HEK293 (cell line): ENCODE data around the gene PIP4K2B.

Experiments used
- KLF1 ChIP-seq: fragments of 450-650 bp; formaldehyde crosslinking; IDR thresholded peaks from 2 replicates; pipeline ENCODE4 v1.5.1; 2016; ENCODE audit warnings: missing biosample characterization, missing genetic modification characterization
- MYNN ChIP-seq: fragments of 450-650 bp; formaldehyde crosslinking; IDR thresholded peaks from 2 replicates; pipeline ENCODE4 v1.5.1; 2016; ENCODE audit warnings: missing biosample characterization, missing genetic modification characterization, borderline replicate concordance
- OSR2 ChIP-seq: fragments of 450-650 bp; formaldehyde crosslinking; IDR thresholded peaks from 2 replicates; pipeline ENCODE4 v1.5.1; 2016; ENCODE audit warnings: missing biosample characterization, missing genetic modification characterization
- PRDM10 ChIP-seq: fragments of 450-650 bp; formaldehyde crosslinking; IDR thresholded peaks from 2 replicates; pipeline ENCODE4 v1.5.1; 2016; ENCODE audit warnings: missing biosample characterization, missing genetic modification characterization
- REPIN1 ChIP-seq: fragments of 450-650 bp; formaldehyde crosslinking; IDR thresholded peaks from 2 replicates; pipeline ENCODE4 v1.5.1; 2017; ENCODE audit warnings: missing biosample characterization, missing genetic modification characterization, low read depth
- REST ChIP-seq: fragments of 450-650 bp; formaldehyde crosslinking; IDR thresholded peaks from 2 replicates; pipeline ENCODE4 v1.5.1; 2016; ENCODE audit warnings: missing biosample characterization, missing genetic modification characterization
- SALL2 ChIP-seq: fragments of 450-650 bp; formaldehyde crosslinking; IDR thresholded peaks from 2 replicates; pipeline ENCODE4 v1.5.0; 2017; ENCODE audit warnings: missing biosample characterization, mild to moderate bottlenecking, missing genetic modification characterization, borderline replicate concordance
- SP2 ChIP-seq: fragments of 450-650 bp; formaldehyde crosslinking; IDR thresholded peaks from 2 replicates; pipeline ENCODE4 v1.5.1; 2016; ENCODE audit warnings: missing biosample characterization, missing genetic modification characterization
- TRIM28 ChIP-seq: IDR thresholded peaks from 2 replicates; pipeline ENCODE4 v1.6.1; 2011; ENCODE audit warnings: low read length, control low read depth, borderline replicate concordance
- YY1 ChIP-seq: fragments of 450-650 bp; formaldehyde crosslinking; IDR thresholded peaks from 2 replicates; pipeline ENCODE4 v1.5.1; 2018; ENCODE audit warnings: missing biosample characterization, missing genetic modification characterization
- ZBTB21 ChIP-seq: fragments of 450-650 bp; formaldehyde crosslinking; IDR thresholded peaks from 2 replicates; pipeline ENCODE4 v1.5.1; 2017; ENCODE audit warnings: missing biosample characterization, missing genetic modification characterization
- ZBTB7A ChIP-seq: fragments of 450-650 bp; formaldehyde crosslinking; IDR thresholded peaks from 2 replicates; pipeline ENCODE4 v1.5.1; 2016; ENCODE audit warnings: low read depth, missing biosample characterization, missing genetic modification characterization
- ZBTB8A ChIP-seq: fragments of 450-650 bp; formaldehyde crosslinking; IDR thresholded peaks from 2 replicates; pipeline ENCODE4 v1.5.1; 2016; ENCODE audit warnings: missing biosample characterization, missing genetic modification characterization
- ZNF133 ChIP-seq: fragments of 450-650 bp; formaldehyde crosslinking; IDR thresholded peaks from 2 replicates; pipeline ENCODE4 v1.5.1; 2016; ENCODE audit warnings: missing biosample characterization, missing genetic modification characterization
- ZNF138 ChIP-seq: fragments of 450-650 bp; formaldehyde crosslinking; IDR thresholded peaks from 2 replicates; pipeline ENCODE4 v1.5.1; 2016; ENCODE audit warnings: missing biosample characterization, missing genetic modification characterization, borderline replicate concordance
- ZNF169 ChIP-seq: fragments of 450-650 bp; formaldehyde crosslinking; IDR thresholded peaks from 2 replicates; pipeline ENCODE4 v1.5.1; 2016; ENCODE audit warnings: missing biosample characterization, missing genetic modification characterization
- ZNF221 ChIP-seq: fragments of 450-650 bp; formaldehyde crosslinking; IDR thresholded peaks from 2 replicates; pipeline ENCODE4 v1.5.1; 2017; ENCODE audit warnings: missing biosample characterization, missing genetic modification characterization, borderline replicate concordance
- ZNF324 ChIP-seq: fragments of 450-650 bp; formaldehyde crosslinking; IDR thresholded peaks from 2 replicates; pipeline ENCODE4 v1.5.1; 2016; ENCODE audit warnings: missing biosample characterization, missing genetic modification characterization
- ZNF341 ChIP-seq: fragments of 450-650 bp; formaldehyde crosslinking; IDR thresholded peaks from 2 replicates; pipeline ENCODE4; 2016; ENCODE audit warnings: low read depth, missing biosample characterization, missing genetic modification characterization
- ZNF354C ChIP-seq: fragments of 450-650 bp; formaldehyde crosslinking; IDR thresholded peaks from 2 replicates; pipeline ENCODE4 v1.5.1; 2016; ENCODE audit warnings: missing biosample characterization, missing genetic modification characterization, low read depth, borderline replicate concordance
- ZNF366 ChIP-seq: fragments of 450-650 bp; formaldehyde crosslinking; conservative IDR thresholded peaks from 2 replicates; pipeline ENCODE4 v1.5.1; 2016; ENCODE audit warnings: missing biosample characterization, missing genetic modification characterization
- ZNF404 ChIP-seq: fragments of 450-650 bp; formaldehyde crosslinking; IDR thresholded peaks from 2 replicates; pipeline ENCODE4 v1.5.1; 2017; ENCODE audit warnings: missing biosample characterization, missing genetic modification characterization
- ZNF416 ChIP-seq: fragments of 450-650 bp; formaldehyde crosslinking; IDR thresholded peaks from 2 replicates; pipeline ENCODE4 v1.5.1; 2016; ENCODE audit warnings: missing biosample characterization, missing genetic modification characterization
- ZNF423 ChIP-seq: fragments of 450-650 bp; formaldehyde crosslinking; IDR thresholded peaks from 2 replicates; pipeline ENCODE4 v1.5.1; 2016; ENCODE audit warnings: missing biosample characterization, missing genetic modification characterization
- ZNF433 ChIP-seq: fragments of 450-650 bp; formaldehyde crosslinking; IDR thresholded peaks from 2 replicates; pipeline ENCODE4 v1.5.1; 2016; ENCODE audit warnings: missing biosample characterization, missing genetic modification characterization, low read depth
- ZNF48 ChIP-seq: fragments of 450-650 bp; formaldehyde crosslinking; IDR thresholded peaks from 2 replicates; pipeline ENCODE4 v1.5.1; 2016; ENCODE audit warnings: missing biosample characterization, missing genetic modification characterization
- ZNF530 ChIP-seq: fragments of 450-650 bp; formaldehyde crosslinking; IDR thresholded peaks from 2 replicates; pipeline ENCODE4 v1.5.1; 2016; ENCODE audit warnings: low read depth, missing biosample characterization, missing genetic modification characterization
- ZNF585B ChIP-seq: fragments of 450-650 bp; formaldehyde crosslinking; IDR thresholded peaks from 2 replicates; pipeline ENCODE4 v1.5.1; 2016; ENCODE audit warnings: missing biosample characterization, missing genetic modification characterization
- ZNF596 ChIP-seq: fragments of 450-650 bp; IDR thresholded peaks from 2 replicates; pipeline ENCODE4 v1.5.0; 2018; ENCODE audit warnings: missing biosample characterization, mild to moderate bottlenecking, missing genetic modification characterization, moderate library complexity
- ZNF701 ChIP-seq: fragments of 450-650 bp; formaldehyde crosslinking; IDR thresholded peaks from 2 replicates; pipeline ENCODE4 v1.5.1; 2016; ENCODE audit warnings: missing biosample characterization, missing genetic modification characterization
- ZNF768 ChIP-seq: fragments of 450-650 bp; formaldehyde crosslinking; IDR thresholded peaks from 2 replicates; pipeline ENCODE4 v1.5.1; 2018; ENCODE audit warnings: missing biosample characterization, mild to moderate bottlenecking, missing genetic modification characterization
- TF ChIP-seq, protein P1 (sequence below): fragments of 450-650 bp; formaldehyde crosslinking; IDR thresholded peaks from 2 replicates; pipeline ENCODE4 v1.5.1; 2016; ENCODE audit warnings: missing biosample characterization, missing genetic modification characterization

PIP4K2B gene

DNA sequence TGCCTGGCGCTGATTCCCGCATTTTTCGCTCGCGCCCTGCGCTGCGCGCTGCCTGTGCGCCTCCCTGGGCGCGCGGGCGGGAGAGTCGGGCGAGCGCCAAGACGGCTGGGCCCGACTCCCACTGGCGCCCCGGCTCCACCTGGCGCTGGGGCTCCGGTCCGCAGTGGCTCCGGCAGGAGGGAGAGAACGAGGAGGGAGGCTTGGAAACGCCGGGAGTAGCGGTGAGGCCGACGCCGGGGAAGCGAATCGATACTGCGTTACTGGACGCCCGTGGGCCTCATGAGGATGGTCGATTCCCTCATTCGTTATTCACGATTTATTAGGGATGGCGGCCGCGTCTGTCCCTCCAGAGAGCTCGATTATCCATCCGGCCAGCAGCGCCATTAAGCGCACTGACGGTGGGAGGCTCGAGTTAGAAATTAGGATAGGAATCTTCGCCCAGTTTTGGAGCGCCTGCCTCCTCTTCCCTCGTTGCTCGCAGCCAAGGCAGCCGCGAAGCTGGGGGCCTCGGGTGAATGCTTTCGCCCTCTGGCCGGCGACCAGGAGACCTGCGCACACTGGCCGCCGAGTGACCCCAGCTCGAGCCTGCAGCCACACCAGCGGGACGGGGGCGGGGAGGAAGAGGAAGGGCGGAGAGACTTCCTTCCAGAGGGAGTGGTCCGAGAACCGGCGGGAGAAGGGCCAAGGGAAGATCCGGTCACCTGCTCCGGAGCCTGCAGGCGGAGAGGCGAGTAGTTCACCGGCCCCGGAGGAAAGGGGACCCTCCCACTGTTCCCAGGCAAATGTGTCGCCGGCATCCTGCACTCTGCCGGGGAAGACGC, 49.9 kb downstream of the PIP4K2B start (continued):
- TF ChIP-seq SP2 (peak; percentile 91), ZNF701 (tag by site-specific recombination) (no peak), ZNF416 (tag by site-specific recombination) (no peak), ZNF138 (tag by site-specific recombination) (no peak), YY1 (tag by site-specific recombination) (peak; percentile 76), ZNF324 (tag by site-specific recombination) (peak; percentile 20; the same call in 1 of the 2 replicates), ZNF596 (no peak), ZNF433 (tag by site-specific recombination) (no peak), ZNF133 (tag by site-specific recombination) (no peak), ZNF768 (tag by site-specific recombination) (no peak), ZNF366 (tag by site-specific recombination) (peak; percentile 80), REPIN1 (tag by site-specific recombination) (no peak), OSR2 (tag by site-specific recombination) (no peak), ZNF48 (no peak), REST (tag by site-specific recombination) (no peak), ZNF354C (tag by site-specific recombination) (no peak), ZNF341 (tag by site-specific recombination) (peak; percentile 100), PRDM10 (tag by site-specific recombination) (peak; percentile 58), ZNF404 (tag by site-specific recombination) (no peak), ZBTB8A (tag by site-specific recombination) (peak; percentile 51), ZNF585B (tag by site-specific recombination) (no peak), ZNF423 (tag by site-specific recombination) (no peak), SALL2 (tag by site-specific recombination) (no peak), ZNF530 (tag by site-specific recombination) (no peak), KLF1 (tag by site-specific recombination) (peak; percentile 96), TRIM28 (no peak), ZBTB7A (tag by site-specific recombination) (no peak), ZNF169 (no peak), ZBTB21 (0 out of 2 replicates have a peak, but pooled peaks have one; percentile 18), MYNN (tag by site-specific recombination) (0 out of 2 replicates have a peak, but pooled peaks have one; percentile 42), ZNF221 (tag by site-specific recombination) (no peak)
- TF ChIP-seq, protein P1, sequence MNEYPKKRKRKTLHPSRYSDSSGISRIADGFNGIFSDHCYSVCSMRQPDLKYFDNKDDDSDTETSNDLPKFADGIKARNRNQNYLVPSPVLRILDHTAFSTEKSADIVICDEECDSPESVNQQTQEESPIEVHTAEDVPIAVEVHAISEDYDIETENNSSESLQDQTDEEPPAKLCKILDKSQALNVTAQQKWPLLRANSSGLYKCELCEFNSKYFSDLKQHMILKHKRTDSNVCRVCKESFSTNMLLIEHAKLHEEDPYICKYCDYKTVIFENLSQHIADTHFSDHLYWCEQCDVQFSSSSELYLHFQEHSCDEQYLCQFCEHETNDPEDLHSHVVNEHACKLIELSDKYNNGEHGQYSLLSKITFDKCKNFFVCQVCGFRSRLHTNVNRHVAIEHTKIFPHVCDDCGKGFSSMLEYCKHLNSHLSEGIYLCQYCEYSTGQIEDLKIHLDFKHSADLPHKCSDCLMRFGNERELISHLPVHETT: peak; percentile 10; the same call in 1 of the 2 replicates
